SK-N-SH treated with all-trans-retinoic acid at 6 μM for 48 hours (cell line): ENCODE data around the gene ACAD10.

Experiments
- ATAC-seq: fragments of 200-7000 bp; cut with Tn5 transposase; 3 replicates; pipeline ENCODE4 v1.9.1; 2020; ENCODE audit warnings: mild to moderate bottlenecking, moderate library complexity
- BACH2 ChIP-seq: fragments of 250-450 bp; sonication (Bioruptor Pico); IDR thresholded peaks from 2 replicates; pipeline ENCODE4 v1.9.0; 2021; ENCODE audit warnings: mild to moderate bottlenecking, borderline replicate concordance
- ESRRG ChIP-seq: fragments of 250-450 bp; sonication (Bioruptor Pico); IDR thresholded peaks from 2 replicates; pipeline ENCODE4 v1.6.1; 2021; ENCODE audit warnings: mild to moderate bottlenecking
- GLIS3 ChIP-seq: fragments of 250-450 bp; sonication (Bioruptor Pico); IDR thresholded peaks from 2 replicates; pipeline ENCODE4 v1.5.0; 2020; ENCODE audit warnings: mild to moderate bottlenecking, moderate library complexity
- ISL1 ChIP-seq: fragments of 250-450 bp; sonication (Bioruptor Pico); IDR thresholded peaks from 2 replicates; pipeline ENCODE4 v2.1.2; 2022; ENCODE audit warnings: mild to moderate bottlenecking, moderate library complexity
- PPARA ChIP-seq: fragments of 250-450 bp; sonication (Bioruptor Pico); IDR thresholded peaks from 2 replicates; pipeline ENCODE4 v1.5.0; 2020; ENCODE audit warnings: mild to moderate bottlenecking, borderline replicate concordance
- SNAI2 ChIP-seq: fragments of 250-450 bp; sonication (Bioruptor Pico); IDR thresholded peaks from 2 replicates; pipeline ENCODE4 v1.5.0; 2020; ENCODE audit warnings: mild to moderate bottlenecking, moderate library complexity
- TCF4 ChIP-seq: fragments of 250-450 bp; sonication (Bioruptor Pico); IDR thresholded peaks from 2 replicates; pipeline ENCODE4 v1.8.0; 2021; ENCODE audit warnings: mild to moderate bottlenecking, moderate library complexity, borderline replicate concordance
- TOX ChIP-seq: fragments of 250-450 bp; sonication (Bioruptor Pico); IDR thresholded peaks from 2 replicates; pipeline ENCODE4 v1.8.0; 2021; ENCODE audit warnings: mild to moderate bottlenecking, moderate library complexity, borderline replicate concordance
- TSHZ2 ChIP-seq: fragments of 250-450 bp; sonication (Bioruptor Pico); IDR thresholded peaks from 2 replicates; pipeline ENCODE4 v1.5.0; 2020; ENCODE audit warnings: mild to moderate bottlenecking, moderate library complexity
- ZC3H10 ChIP-seq: fragments of 250-450 bp; sonication (Bioruptor Pico); IDR thresholded peaks from 2 replicates; pipeline ENCODE4 v1.5.1; 2021; ENCODE audit warnings: mild to moderate bottlenecking, moderate library complexity
- ZFP3 ChIP-seq: fragments of 250-450 bp; sonication (Bioruptor Pico); IDR thresholded peaks from 2 replicates; pipeline ENCODE4 v1.5.0; 2020; ENCODE audit warnings: mild to moderate bottlenecking, moderate library complexity
- ZNF565 ChIP-seq: fragments of 450-650 bp; formaldehyde crosslinking; conservative IDR thresholded peaks from 2 replicates; pipeline ENCODE4 v1.5.0; 2020; ENCODE audit warnings: low read depth, mild to moderate bottlenecking, moderate library complexity
- ZNF70 ChIP-seq: fragments of 450-650 bp; formaldehyde crosslinking; IDR thresholded peaks from 2 replicates; pipeline ENCODE4 v1.5.0; 2020; ENCODE audit warnings: mild to moderate bottlenecking, moderate library complexity
- TF ChIP-seq, protein P1 (sequence below): fragments of 250-450 bp; sonication (Bioruptor Pico); IDR thresholded peaks from 2 replicates; pipeline ENCODE4 v1.8.0; 2020; ENCODE audit warnings: mild to moderate bottlenecking, moderate library complexity, borderline replicate concordance
- TF ChIP-seq, protein P2 (sequence below): fragments of 250-450 bp; sonication (Bioruptor Pico); IDR thresholded peaks from 2 replicates; pipeline ENCODE4 v1.5.1; 2021; ENCODE audit warnings: mild to moderate bottlenecking, moderate library complexity
- TF ChIP-seq, protein P3 (sequence below): fragments of 250-450 bp; sonication (Bioruptor Pico); IDR thresholded peaks from 2 replicates; pipeline ENCODE4 v1.8.0; 2021; ENCODE audit warnings: low read depth, mild to moderate bottlenecking, moderate library complexity, borderline replicate concordance

Gene ACAD10

DNA sequence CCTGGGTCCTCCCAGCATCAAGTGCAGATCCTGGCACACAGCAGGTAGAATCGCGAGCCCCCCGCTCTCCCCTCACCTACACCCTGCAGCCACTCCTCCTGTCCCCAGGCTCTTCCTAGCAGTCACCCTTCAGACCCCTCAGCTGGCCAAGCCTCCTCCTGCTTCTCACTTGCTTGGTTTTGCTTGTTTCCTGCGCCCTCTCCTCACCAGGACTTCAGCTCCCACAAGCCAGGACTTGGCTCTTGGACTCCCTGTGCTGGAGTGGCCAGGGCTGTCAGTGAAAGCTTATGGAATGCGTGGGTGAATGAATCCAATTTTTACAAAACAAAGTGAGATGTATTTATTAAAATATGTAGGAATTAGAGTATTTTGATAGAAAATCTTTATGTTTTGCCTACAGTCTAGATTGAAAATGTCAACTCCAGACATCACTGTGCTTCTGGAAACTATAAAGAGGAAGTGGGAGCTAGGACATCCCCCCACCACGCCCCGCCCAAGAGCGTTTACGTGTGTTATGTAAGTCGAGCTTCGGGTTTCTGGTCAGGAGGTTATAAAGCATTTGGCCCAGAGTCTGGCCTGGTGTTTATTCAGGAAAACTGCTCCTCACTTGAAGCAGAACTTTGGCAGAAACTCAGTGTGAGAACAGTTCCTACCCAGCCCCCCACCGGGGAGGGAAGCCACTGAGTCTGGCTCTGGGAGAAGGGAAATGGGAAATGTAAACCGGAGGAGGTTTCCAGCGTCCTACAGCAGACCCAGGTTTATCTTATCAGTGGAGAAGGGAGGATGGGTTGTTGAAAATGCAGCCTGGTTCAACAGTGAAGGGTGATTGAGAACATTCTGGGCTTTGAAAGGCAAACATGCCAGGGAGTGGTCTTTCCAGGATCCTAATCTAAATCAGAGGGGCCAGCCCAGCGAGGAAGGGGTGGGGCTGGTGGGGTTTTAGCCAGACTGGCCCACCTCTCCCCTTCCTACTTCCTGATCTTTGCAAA is 89.6 kb downstream of the ACAD10 start:
- ATAC-seq, result peak; percentile 66
- TF ChIP-seq TSHZ2 (no peak), ZC3H10 (CRISPR knock-in tag) (no peak), ZNF565 (no peak), TOX (no peak), BACH2 (CRISPR knock-in tag) (no peak)

- ATAC-seq, result no peak
- TF ChIP-seq ZNF70 (CRISPR knock-in tag), result no peak
Observed at GRCh38 chr12:111776836-111777344, 91.0 kb downstream of the ACAD10 start.

DNA sequence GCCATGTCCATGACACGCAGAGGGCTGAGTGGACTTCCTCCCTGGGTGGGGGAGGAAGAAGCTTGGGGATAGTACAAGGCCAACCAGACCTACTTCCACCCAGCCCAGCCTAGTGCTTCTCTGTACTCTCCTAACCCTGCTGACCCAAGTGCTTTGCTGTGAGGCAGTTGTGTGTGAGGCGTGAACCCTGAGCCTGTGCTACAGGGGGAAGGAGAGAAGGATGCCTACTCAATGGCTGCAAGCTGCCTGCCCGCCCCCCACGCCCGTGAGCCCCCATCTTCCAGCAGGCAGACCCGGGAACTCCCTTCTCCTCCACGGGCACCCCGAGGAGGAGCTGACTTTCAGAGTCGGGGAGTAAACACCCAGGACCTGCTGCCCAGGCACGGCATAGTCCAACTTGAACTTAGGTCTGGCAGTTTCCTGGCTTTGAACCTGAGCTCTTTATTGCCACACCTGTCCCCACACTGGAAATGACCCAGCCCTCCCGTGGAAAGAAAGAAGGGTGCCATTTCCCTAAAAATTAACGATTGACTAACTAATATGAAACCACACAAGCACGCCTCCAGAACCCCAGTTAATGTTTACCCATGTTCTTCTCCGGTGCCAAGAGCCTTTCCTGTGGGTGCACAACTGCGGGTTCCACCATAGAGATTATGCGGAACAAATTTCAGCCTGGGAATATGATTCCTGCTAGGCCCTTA is 91.6 kb downstream of the ACAD10 start:
- ATAC-seq, result no peak
- TF ChIP-seq ZFP3 (no peak), ESRRG (no peak), GLIS3 (CRISPR knock-in tag) (no peak), SNAI2 (CRISPR knock-in tag) (no peak)
- TF ChIP-seq, protein P1, sequence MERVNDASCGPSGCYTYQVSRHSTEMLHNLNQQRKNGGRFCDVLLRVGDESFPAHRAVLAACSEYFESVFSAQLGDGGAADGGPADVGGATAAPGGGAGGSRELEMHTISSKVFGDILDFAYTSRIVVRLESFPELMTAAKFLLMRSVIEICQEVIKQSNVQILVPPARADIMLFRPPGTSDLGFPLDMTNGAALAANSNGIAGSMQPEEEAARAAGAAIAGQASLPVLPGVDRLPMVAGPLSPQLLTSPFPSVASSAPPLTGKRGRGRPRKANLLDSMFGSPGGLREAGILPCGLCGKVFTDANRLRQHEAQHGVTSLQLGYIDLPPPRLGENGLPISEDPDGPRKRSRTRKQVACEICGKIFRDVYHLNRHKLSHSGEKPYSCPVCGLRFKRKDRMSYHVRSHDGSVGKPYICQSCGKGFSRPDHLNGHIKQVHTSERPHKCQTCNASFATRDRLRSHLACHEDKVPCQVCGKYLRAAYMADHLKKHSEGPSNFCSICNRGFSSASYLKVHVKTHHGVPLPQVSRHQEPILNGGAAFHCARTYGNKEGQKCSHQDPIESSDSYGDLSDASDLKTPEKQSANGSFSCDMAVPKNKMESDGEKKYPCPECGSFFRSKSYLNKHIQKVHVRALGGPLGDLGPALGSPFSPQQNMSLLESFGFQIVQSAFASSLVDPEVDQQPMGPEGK (CRISPR knock-in tag), result no peak
- TF ChIP-seq, protein P2, sequence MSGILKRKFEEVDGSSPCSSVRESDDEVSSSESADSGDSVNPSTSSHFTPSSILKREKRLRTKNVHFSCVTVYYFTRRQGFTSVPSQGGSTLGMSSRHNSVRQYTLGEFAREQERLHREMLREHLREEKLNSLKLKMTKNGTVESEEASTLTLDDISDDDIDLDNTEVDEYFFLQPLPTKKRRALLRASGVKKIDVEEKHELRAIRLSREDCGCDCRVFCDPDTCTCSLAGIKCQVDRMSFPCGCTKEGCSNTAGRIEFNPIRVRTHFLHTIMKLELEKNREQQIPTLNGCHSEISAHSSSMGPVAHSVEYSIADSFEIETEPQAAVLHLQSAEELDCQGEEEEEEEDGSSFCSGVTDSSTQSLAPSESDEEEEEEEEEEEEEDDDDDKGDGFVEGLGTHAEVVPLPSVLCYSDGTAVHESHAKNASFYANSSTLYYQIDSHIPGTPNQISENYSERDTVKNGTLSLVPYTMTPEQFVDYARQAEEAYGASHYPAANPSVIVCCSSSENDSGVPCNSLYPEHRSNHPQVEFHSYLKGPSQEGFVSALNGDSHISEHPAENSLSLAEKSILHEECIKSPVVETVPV (CRISPR knock-in tag), result no peak

DNA sequence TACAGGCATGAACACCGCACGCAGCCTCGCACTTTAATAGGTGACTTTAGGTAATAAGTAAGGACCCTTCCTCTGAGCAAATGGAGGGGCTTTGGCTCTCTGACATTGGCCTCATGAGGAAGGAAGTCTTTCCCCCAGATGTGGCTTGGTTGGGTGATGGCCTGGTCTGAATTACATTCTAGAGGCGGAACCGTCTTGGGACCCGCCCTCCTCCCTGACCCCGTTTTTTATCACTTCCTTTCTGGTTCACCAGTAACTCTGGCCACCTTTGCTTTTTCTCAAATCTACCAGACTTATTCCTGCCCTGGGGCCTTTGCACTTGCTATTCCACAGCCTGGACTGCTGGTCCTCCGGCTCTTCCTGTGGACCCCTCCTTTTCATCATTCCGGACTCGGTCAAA is 94.3 kb downstream of the ACAD10 start:
- no peak for TF ChIP-seq ZNF565
- TF ChIP-seq ZNF70 (CRISPR knock-in tag), result no peak
- no peak for TF ChIP-seq TCF4 (CRISPR knock-in tag)
- TF ChIP-seq ISL1 (CRISPR knock-in tag), result no peak
- TF ChIP-seq, protein P3, sequence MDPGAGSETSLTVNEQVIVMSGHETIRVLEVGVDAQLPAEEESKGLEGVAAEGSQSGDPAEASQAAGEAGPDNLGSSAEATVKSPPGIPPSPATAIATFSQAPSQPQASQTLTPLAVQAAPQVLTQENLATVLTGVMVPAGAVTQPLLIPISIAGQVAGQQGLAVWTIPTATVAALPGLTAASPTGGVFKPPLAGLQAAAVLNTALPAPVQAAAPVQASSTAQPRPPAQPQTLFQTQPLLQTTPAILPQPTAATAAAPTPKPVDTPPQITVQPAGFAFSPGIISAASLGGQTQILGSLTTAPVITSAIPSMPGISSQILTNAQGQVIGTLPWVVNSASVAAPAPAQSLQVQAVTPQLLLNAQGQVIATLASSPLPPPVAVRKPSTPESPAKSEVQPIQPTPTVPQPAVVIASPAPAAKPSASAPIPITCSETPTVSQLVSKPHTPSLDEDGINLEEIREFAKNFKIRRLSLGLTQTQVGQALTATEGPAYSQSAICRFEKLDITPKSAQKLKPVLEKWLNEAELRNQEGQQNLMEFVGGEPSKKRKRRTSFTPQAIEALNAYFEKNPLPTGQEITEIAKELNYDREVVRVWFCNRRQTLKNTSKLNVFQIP (CRISPR knock-in tag), result no peak
- no peak for TF ChIP-seq SNAI2 (CRISPR knock-in tag)
- TF ChIP-seq, protein P1 (CRISPR knock-in tag), result no peak
- no peak for TF ChIP-seq PPARA (CRISPR knock-in tag)
- ATAC-seq, result no peak
